ENCODE results near the gene LIG4. TPM values are rescaled to one million over a fixed set of nuclear protein-coding genes. Genes with fewer than 3 reads are reported as not detected.

LIG4 gene
- total RNA-seq: 8.2 and 10.4 TPM in 2 replicates

DNA sequence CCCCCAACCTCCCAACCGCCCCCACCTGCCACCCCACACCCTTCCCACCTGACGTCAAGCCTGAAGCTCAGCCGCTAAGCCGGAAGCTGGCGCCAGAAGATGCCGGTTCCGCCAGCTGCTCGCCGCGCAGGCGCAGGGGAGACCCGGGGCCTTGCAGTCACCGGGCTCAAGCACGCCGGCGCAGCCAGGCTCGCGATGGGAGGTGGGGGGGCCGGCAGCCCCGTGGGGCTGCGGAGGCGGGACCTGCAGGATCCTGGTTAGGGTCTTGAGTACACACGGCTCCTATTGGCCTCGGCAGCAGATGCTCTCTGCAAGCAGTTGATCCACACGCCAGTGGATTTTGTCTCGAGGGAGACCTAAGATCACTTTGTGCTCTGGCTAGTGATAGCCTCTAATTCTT is at the start of gene LIG4:
TSS of gene LIG4 (minus strand) at position 101 of the 400 bp plus-strand sequence. CDS start 4,268 bp downstream, outside the sequence.

DNA sequence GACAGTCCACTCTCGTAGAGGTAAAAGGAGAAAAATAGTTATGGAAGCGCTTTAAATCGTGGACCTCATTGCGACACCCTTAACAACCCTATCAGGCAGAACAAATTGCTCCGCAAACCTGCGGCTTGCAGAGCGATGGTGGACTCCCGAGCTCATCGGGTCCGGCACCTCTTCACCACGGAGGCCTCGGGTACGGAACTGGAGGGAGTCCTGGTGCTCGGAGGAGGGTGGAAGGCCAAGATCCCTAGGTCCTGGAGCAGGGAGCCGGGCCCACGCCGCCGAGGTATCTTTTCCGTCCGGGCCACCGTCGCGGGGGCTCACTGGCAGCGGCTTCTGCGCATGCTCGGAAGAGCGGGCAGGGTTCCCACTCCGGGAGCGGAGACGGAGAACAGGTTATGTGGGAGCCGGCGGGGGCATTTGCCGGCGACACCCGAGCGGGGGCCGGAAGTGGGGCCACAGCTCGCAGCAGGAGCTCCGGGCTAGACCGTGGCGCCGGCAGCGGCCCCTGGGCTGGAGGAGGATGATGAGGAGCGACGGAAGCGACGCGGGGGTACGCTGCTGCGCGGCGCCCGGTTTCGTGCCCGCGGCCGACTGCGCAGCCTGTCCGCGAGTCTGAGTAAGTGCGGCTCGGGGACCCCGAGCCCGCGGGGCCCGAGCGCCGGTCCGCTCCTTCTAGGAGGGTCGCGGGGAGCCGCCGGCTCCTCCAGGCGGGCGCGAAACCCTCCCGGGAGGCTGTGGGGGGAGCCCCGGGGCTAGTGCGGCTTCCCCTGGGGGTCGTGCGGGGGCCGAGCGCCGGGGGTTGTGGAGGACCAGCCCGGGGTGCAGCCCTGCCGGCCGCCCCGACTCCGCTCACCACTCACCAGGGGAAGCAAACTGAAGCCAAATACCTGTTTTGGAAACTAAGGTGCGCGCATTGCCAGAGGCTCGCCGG is 3.0 kb upstream of the LIG4 start, which contains the start of gene ABHD13:
TSS of gene ABHD13 (plus strand) at position 349 of the 931 bp plus-strand sequence. CDS start 10,827 bp downstream, outside the sequence.

Other genes starting within 250 kb of the LIG4 start
- gene ABHD13, start 2.9 kb upstream of the LIG4 start, total RNA-seq: 8.2 and 8.4 TPM in 2 replicates
- gene TNFSF13B, start 54.2 kb upstream of the LIG4 start, total RNA-seq: 2.3 and 6.2 TPM in 2 replicates